A549 (cell line): ENCODE results near the gene ADGRF4. TPM values are rescaled to one million over a fixed set of nuclear protein-coding genes. Genes with fewer than 3 reads are reported as not detected.

ENCODE experiments used
- ATAC-seq, 2 experiments: fragments of 200-7000 bp in 1 of 2; fragments of >200 bp in 1 of 2; cut with Nextera tagmentation in 1 of 2; cut with Tn5 transposase in 1 of 2; 3 replicates each; pipeline versions ENCODE4 v1.8.0 to v1.9.1; 2018 to 2020; ENCODE audit warnings: mild to moderate bottlenecking in 1 of 2, moderate library complexity in 1 of 2
- CTCF ChIA-PET: fragments of 300-600 bp; sonication (Branson Sonifier 250); formaldehyde crosslinking; extraction: SDS; loops from one replicate; lab custom pipeline; 2021; ENCODE audit warnings: antibody characterized with exemption, inconsistent platforms; lab: Yijun Ruan, JAX
- POLR2A ChIA-PET: fragments of 350-600 bp; formaldehyde crosslinking; extraction: SDS; loops from one replicate; lab custom pipeline; 2021; ENCODE audit warnings: antibody characterized with exemption, inconsistent platforms; lab: Yijun Ruan, JAX
- DNase-seq, 2 experiments: peaks; one replicate each; pipeline versions ENCODE4 v3.0.0 to v3.0.0-alpha.2; 2011 to 2016; ENCODE audit warnings: low read depth in 1 of 2, low spot score in 1 of 2
- FAIRE-seq: peaks from 2 replicates; lab custom pipeline; 2011; peaks lifted over from hg19 to GRCh38; lab: Jason Lieb, UNC
- H3K27ac ChIP-seq, 2 experiments: fragments of >200 bp; sonication (Bioruptor Twin); formaldehyde crosslinking; 3 replicates each; pipeline ENCODE4 v1.5.1; 2016 to 2017
- H3K4me1 ChIP-seq: fragments of >200 bp; sonication (Bioruptor Twin); formaldehyde crosslinking; 3 replicates; pipeline ENCODE4 v1.6.1; 2016
- H3K4me2 ChIP-seq: fragments of >200 bp; sonication (Bioruptor Twin); formaldehyde crosslinking; 3 replicates; pipeline ENCODE4 v1.6.1; 2016
- H3K4me3 ChIP-seq: fragments of >200 bp; sonication (Bioruptor Twin); formaldehyde crosslinking; 3 replicates; pipeline ENCODE4 v1.5.1; 2016
- H3K9me3 ChIP-seq: fragments of >200 bp; sonication (Bioruptor Twin); formaldehyde crosslinking; 3 replicates; pipeline ENCODE4 v1.6.1; 2016
- ATOH8 ChIP-seq: fragments of 250-450 bp; sonication (Bioruptor Pico); IDR thresholded peaks from 2 replicates; pipeline ENCODE4 v1.5.0; 2020; ENCODE audit warnings: low read depth, mild to moderate bottlenecking, moderate library complexity
- BCL3 ChIP-seq: fragments of >200 bp; sonication (Bioruptor Twin); formaldehyde crosslinking; IDR thresholded peaks from 3 replicates; pipeline ENCODE4 v1.6.1; 2016
- CHD4 ChIP-seq: fragments of 200-600 bp; sonication (generic); IDR thresholded peaks from 2 replicates; pipeline ENCODE4 v1.6.1; 2016; ENCODE audit warnings: antibody characterized with exemption, mild to moderate bottlenecking, borderline replicate concordance
- CTCF ChIP-seq: fragments of >200 bp; sonication (Bioruptor Twin); formaldehyde crosslinking; IDR thresholded peaks from 3 replicates; pipeline ENCODE4 v1.5.1; 2016
- EHMT2 ChIP-seq: fragments of 200-600 bp; sonication (generic); IDR thresholded peaks from 2 replicates; pipeline ENCODE4 v1.6.1; 2016; ENCODE audit warnings: antibody characterized with exemption, low read depth, mild to moderate bottlenecking, moderate library complexity
- ESRRA ChIP-seq: fragments of 150-350 bp; IDR thresholded peaks from 2 replicates; pipeline ENCODE4 v1.6.1; 2014; ENCODE audit warnings: mild to moderate bottlenecking, low read length, borderline replicate concordance
- FOSB ChIP-seq: fragments of 250-450 bp; sonication (Bioruptor Pico); IDR thresholded peaks from 2 replicates; pipeline ENCODE4 v1.5.0; 2020; ENCODE audit warnings: mild to moderate bottlenecking, moderate library complexity
- FOSL2 ChIP-seq, 2 experiments: fragments of 450-650 bp in 1 of 2; fragments of >200 bp in 1 of 2; sonication (Bioruptor Twin) in 1 of 2; formaldehyde crosslinking; IDR thresholded peaks; 2 replicates each; pipeline versions ENCODE4 v1.5.0 to v1.6.1; 2016 to 2020; ENCODE audit warnings: mild to moderate bottlenecking in 1 of 2, moderate library complexity in 1 of 2
- FOXS1 ChIP-seq: fragments of 250-450 bp; sonication (Bioruptor Pico); IDR thresholded peaks from 2 replicates; pipeline ENCODE4 v1.5.0; 2020; ENCODE audit warnings: mild to moderate bottlenecking, moderate library complexity
- GATA3 ChIP-seq: IDR thresholded peaks from 2 replicates; pipeline ENCODE4 v1.6.1; 2012; ENCODE audit warnings: borderline replicate concordance
- JUN ChIP-seq, 2 experiments: fragments of >200 bp; sonication (Bioruptor Twin); formaldehyde crosslinking; IDR thresholded peaks; 2 replicates in 1 of 2; 3 replicates in 1 of 2; pipeline ENCODE4 v1.6.1; 2016 to 2017
- JUNB ChIP-seq: fragments of >200 bp; sonication (Bioruptor Twin); formaldehyde crosslinking; IDR thresholded peaks from 2 replicates; pipeline ENCODE4 v1.6.1; 2016
- KDM5A ChIP-seq: fragments of 200-600 bp; sonication (generic); IDR thresholded peaks from 2 replicates; pipeline ENCODE4 v1.6.1; 2016; ENCODE audit warnings: antibody characterized with exemption, mild to moderate bottlenecking
- MAX ChIP-seq: IDR thresholded peaks from 2 replicates; pipeline ENCODE4 v1.6.1; 2012
- PHF8 ChIP-seq: fragments of 200-600 bp; sonication (generic); IDR thresholded peaks from 2 replicates; pipeline ENCODE4 v1.6.1; 2016; ENCODE audit warnings: low read depth, mild to moderate bottlenecking, antibody characterized with exemption, moderate library complexity, borderline replicate concordance
- RCOR1 ChIP-seq: fragments of 150-350 bp; IDR thresholded peaks from 2 replicates; pipeline ENCODE4 v1.6.1; 2014; ENCODE audit warnings: antibody characterized with exemption, low read length, low read depth
- RFX5 ChIP-seq: fragments of 450-650 bp; IDR thresholded peaks from 2 replicates; pipeline ENCODE4 v1.7.1; 2014; ENCODE audit warnings: antibody characterized with exemption, mild to moderate bottlenecking, moderate library complexity
- RNF2 ChIP-seq: fragments of 200-600 bp; sonication (generic); IDR thresholded peaks from 2 replicates; pipeline ENCODE4 v1.6.1; 2016; ENCODE audit warnings: low read depth, mild to moderate bottlenecking, antibody characterized with exemption, moderate library complexity, borderline replicate concordance
- SREBF2 ChIP-seq: fragments of 450-650 bp; IDR thresholded peaks from 2 replicates; pipeline ENCODE4 v1.6.1; 2014; ENCODE audit warnings: mild to moderate bottlenecking, moderate library complexity
- TP53 ChIP-seq: fragments of 250-450 bp; sonication (Bioruptor Pico); IDR thresholded peaks from 2 replicates; pipeline ENCODE4 v1.5.0; 2021; ENCODE audit warnings: mild to moderate bottlenecking, moderate library complexity
- ZFP36 ChIP-seq: fragments of 450-650 bp; IDR thresholded peaks from 2 replicates; pipeline ENCODE4 v1.6.1; 2014; ENCODE audit warnings: borderline replicate concordance; ENCODE audit not compliant: partially characterized antibody
- ZSCAN20 ChIP-seq: fragments of 250-450 bp; sonication (Bioruptor Pico); IDR thresholded peaks from 2 replicates; pipeline ENCODE4 v1.8.0; 2022; ENCODE audit warnings: mild to moderate bottlenecking, moderate library complexity
- whole genome bisulfite sequencing: methylation state at CpG from one replicate; pipeline ENCODE4 v1.1.6; 2017; ENCODE audit errors: missing lambda C conversion rate; 5-methylcytosine and 5-hydroxymethylcytosine counted together
- polyA plus RNA-seq, 4 experiments: library from polyadenylated mRNA; depleted of rRNA in 3 of 4; stranded (reverse); fragments of >200 nt; fragmentation: RNase III in 1 of 4; extraction: RNeasy Plus Mini Kit Qiagen cat#74134 plus additional on column Dnase treatment in 1 of 4; gene quantifications; 2 replicates in 3 of 4; 3 replicates in 1 of 4; pipeline ENCODE4 v1.2.3, GENCODE V29; 2011 to 2017

The ADGRF4 gene
- polyA plus RNA-seq, 2 of the 4 experiments (the other 2 are of a cell fraction), result 5.8 to 9.2 TPM

GRCh38 chr6:47715782-47716181, 17.4 kb downstream of the ADGRF4 start:
- H3K4me2 ChIP-seq, result no peak overlapping the region
- TF ChIP-seq BCL3 (no peak), ESRRA (no peak), EHMT2 (no peak), ZFP36 (no peak), JUNB (no peak), RCOR1 (no peak), FOSB (CRISPR knock-in tag) (no peak), FOXS1 (CRISPR knock-in tag) (no peak), FOSL2 (IDR thresholded peaks at IDR 0.05) (no peak), FOSL2 (CRISPR knock-in tag; IDR thresholded peaks at IDR 0.05) (no peak), CTCF (no peak), KDM5A (no peak)
- H3K27ac ChIP-seq, result no peak overlapping the region
- POLR2A ChIA-PET, result no interaction called here
- ATAC-seq (no peak), DNase-seq (no peak), FAIRE-seq (no peak)
- CTCF ChIA-PET, result interaction anchor here (1.0 to 1.6 kb wide), 3 partner anchors 15 to 25 kb away, joined by 3 to 4 read pairs (median 4); no protein-coding TSS in a partner anchor
- H3K4me1 ChIP-seq, result no peaks in the 10 kb centered on the region
- H3K4me3 ChIP-seq, result no peak overlapping the region
- H3K9me3 ChIP-seq, result no peaks in the 10 kb centered on the region

DNA sequence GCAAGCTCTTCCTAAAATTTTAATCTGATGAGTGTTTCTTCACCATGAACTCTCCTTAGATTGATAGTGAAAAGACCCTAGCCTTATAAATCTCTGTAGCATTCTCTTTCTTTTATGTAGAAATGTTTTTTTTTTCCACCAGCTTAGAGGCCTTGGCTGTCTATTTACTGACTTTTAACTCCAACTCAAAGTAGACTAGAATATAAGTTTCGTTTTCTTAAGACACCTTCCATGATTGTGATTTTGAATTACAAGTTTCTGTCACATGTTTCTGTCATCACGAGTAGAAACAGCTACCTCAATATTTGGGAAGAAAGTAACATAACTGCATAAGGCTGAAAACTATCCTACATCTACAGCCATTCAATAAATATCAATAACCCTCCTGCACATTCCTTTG, 17.8 kb downstream of the ADGRF4 start:
- Histone ChIP-seq H3K4me3 (no peak overlapping the region), H3K4me1 (no peaks in the 10 kb centered on the region), H3K27ac (no peak overlapping the region), H3K4me2 (no peak overlapping the region), H3K9me3 (no peaks in the 10 kb centered on the region)
- DNase-seq, result no peak
- POLR2A ChIA-PET, result no interaction called here
- no peak for ATAC-seq
- 27% methylated on average over 2 of the region's 2 CpGs for WGBS
- TF ChIP-seq MAX, result no peak
- no peak for TF ChIP-seq JUN (IDR thresholded peaks at IDR 0.05)
- TF ChIP-seq PHF8, result no peak
- TF ChIP-seq RNF2, result no peak
- TF ChIP-seq RCOR1, result no peak
- no peak for TF ChIP-seq ZFP36
- no peak for TF ChIP-seq CHD4
- no peak for TF ChIP-seq GATA3
- TF ChIP-seq ZSCAN20 (CRISPR knock-in tag), result no peak
- TF ChIP-seq SREBF2, result no peak
- TF ChIP-seq RFX5, result no peak
- no peak for TF ChIP-seq FOSL2 (IDR thresholded peaks at IDR 0.05)
- TF ChIP-seq FOSL2 (CRISPR knock-in tag; IDR thresholded peaks at IDR 0.05), result no peak
- no peak for FAIRE-seq
- CTCF ChIA-PET, result interaction anchor here (1.0 to 1.6 kb wide), 3 partner anchors 15 to 26 kb away, joined by 3 to 4 read pairs (median 4); no protein-coding TSS in a partner anchor

DNA sequence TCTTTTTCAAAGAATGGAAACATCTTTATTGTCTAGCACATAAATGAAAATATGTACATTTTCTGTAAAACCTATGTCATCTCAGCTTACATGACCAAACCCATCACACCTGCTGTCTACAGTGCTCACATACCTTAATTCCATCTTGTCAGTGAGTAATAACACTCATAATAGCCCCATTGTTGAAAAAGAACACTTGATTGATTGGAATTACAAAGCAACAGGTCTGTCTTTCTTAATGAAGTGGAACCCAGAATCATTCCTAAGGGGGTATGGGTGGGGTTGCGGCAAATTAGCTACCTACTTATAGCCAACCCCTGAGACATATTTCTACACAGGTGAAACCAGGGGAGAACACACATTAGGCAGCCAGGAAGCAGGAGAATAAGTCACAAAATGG, 20.2 kb downstream of the ADGRF4 start:
- no peak overlapping the region for H3K27ac ChIP-seq
- CTCF ChIA-PET, result interaction anchor here (1.0 kb wide), 1 partner anchor 19 kb away, joined by 4 read pairs; no protein-coding TSS in a partner anchor
- H3K4me3 ChIP-seq, result no peak overlapping the region
- FAIRE-seq (no peak), ATAC-seq (no peak), DNase-seq (no peak)
- WGBS, result 0% methylated on average over 1 of the region's 1 CpG
- POLR2A ChIA-PET, result no interaction called here
- TF ChIP-seq ATOH8 (CRISPR knock-in tag) (no peak), TP53 (no peak)
- H3K4me1 ChIP-seq, result no peaks in the 10 kb centered on the region
- no peak overlapping the region for H3K4me2 ChIP-seq
- no peaks in the 10 kb centered on the region for H3K9me3 ChIP-seq
